Activated T-cell treated with anti-CD3 and anti-CD28 coated beads, Interleukin-2, amount 50 U/mL, for 48 hours (primary cell): ENCODE measurements around the gene PARL.

Experiments
- DNase-seq, 2 experiments: peaks; one replicate each; pipeline ENCODE4 v3.0.0-alpha.2; 2020

PARL gene

GRCh38 chr3:183884427-183885296, at the start of gene PARL:
Gene PARL, minus strand, starts transcription at chr3:183884880. Its CDS starts 34 bp downstream, at chr3:183884846.
- peak; percentile 98 for DNase-seq

- no peak for DNase-seq
Measured at GRCh38 chr3:183933160-183933559, 48.5 kb upstream of the PARL start.

GRCh38 chr3:183931881-183932280, 47.2 kb upstream of the PARL start:
- DNase-seq: no peak

GRCh38 chr3:183930086-183930485, 45.4 kb upstream of the PARL start:
- DNase-seq: no peak

DNA sequence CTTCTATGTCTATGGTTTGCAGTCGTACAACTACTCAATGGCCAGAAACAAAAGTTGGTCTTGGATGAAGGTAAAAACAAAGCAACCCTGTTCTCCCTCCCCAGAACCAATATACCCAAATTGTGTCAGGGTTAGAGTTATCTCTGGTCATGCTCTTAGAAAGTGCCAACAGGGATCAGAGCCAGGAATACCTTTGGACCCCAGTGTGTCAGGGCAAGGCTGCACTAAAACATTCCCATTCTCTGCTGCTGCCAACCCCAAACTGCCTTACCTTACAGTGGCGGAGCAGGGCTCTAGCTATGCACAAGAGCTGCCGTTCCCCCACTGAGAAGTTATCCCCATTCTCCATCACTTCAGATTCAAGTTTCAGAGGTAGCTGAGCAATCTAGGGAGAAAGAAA, 42.4 kb upstream of the PARL start:
- no peak for DNase-seq

- DNase-seq: no peak
Measured at GRCh38 chr3:183924956-183925355, 40.3 kb upstream of the PARL start.

GRCh38 chr3:183924543-183924942, 39.9 kb upstream of the PARL start:
- DNase-seq: no peak

GRCh38 chr3:183922421-183922820, 37.7 kb upstream of the PARL start:
- DNase-seq: no peak

GRCh38 chr3:183921096-183921495, 36.4 kb upstream of the PARL start:
- no peak for DNase-seq

GRCh38 chr3:183920416-183920815, 35.7 kb upstream of the PARL start:
- no peak for DNase-seq

DNA sequence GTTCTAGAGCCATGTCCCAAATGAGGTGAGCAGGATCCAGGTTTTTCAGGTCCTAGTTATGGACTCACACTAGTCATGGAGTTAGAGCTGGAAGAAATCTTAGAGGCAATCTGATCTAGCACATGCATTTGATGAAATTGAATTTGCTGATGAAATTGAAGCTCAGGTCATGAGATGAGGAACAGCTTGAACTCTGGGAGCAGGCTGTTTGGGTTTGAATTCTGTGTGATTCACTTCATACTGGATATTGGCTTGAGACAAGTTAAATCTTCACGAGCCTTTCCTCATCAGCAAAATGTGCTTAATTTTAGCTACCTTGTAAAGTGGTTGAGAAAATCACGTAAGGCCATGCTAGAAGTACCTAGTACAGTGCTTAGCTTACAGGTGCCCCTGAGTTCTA, 33.5 kb upstream of the PARL start:
- no peak for DNase-seq

GRCh38 chr3:183917776-183918175, 33.1 kb upstream of the PARL start:
- DNase-seq: no peak

DNA sequence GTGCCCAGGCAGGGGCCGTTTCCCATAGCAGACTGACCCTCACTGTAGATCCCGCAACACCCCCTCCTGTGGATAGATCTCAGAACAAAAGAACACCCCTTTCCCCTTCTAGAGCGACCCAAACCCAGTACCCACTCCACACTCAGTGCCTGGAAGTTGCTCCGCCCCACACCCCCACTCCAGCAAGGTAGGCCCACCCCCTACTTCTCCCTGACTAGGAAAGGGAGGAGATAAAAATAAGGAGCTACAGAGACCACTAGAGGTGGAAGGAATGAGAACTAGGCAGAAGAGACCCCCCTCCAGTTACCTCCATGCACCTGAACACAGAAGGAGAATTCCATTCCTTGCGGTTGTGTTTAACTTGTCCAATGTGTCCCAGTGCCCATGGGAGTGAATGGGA, 30.2 kb upstream of the PARL start:
- no peak for DNase-seq

- no peak for DNase-seq
Measured at GRCh38 chr3:183913580-183913920, 28.9 kb upstream of the PARL start.

DNA sequence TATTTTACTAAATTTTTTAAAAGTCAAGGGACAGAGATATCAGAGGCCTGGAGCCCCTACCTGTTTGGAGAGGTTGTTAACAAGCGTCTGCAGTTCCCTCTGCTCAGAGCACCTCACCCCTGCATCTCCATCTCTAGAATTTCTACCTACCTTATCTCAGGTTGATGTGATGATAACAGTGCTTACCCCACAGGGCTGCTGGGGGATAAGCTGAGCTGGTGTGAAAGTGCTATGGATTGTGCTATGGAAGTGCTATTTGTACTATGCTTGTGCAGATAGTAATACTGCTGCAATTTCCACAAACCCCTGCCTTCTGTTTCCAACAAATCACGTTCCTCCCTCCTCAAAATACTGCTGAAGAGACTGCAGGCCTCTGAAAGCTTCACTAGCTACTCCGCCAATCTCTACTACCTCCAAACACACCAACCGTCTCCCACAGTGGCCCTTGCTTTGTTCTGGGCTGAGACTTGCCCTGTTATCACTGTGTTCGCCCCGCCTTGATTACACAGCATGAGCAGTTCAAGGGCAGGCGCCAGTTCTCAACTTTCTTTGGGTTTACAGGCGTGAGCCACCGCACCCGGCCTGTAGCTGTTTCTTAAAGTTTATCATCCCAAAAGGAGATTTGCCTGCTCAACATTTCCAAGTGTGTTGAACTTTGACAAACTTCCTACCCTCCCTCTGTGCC, 28.4 kb upstream of the PARL start:
- no peak for DNase-seq

- no peak for DNase-seq
Measured at GRCh38 chr3:183911763-183912506, 27.3 kb upstream of the PARL start.

DNA sequence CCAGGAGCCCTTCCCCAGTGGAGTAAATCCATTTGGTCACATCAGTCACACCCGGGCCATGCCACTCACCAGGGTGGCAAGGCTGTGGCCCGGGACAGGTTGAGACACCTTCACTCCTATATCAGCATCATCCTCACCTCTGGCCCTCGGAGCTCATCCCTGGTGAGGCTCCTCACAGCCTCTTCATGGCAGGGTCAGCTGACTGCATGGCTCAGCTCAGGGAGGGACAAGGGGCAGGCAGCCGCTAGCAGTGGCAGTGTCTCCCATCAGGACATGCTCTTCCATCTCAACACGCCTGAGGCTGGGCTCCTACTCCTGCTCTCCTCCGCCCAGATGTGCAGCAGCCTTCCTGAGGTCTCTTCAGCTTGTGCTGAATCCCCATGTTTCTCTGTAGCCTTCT, 26.4 kb upstream of the PARL start:
- no peak for DNase-seq

DNA sequence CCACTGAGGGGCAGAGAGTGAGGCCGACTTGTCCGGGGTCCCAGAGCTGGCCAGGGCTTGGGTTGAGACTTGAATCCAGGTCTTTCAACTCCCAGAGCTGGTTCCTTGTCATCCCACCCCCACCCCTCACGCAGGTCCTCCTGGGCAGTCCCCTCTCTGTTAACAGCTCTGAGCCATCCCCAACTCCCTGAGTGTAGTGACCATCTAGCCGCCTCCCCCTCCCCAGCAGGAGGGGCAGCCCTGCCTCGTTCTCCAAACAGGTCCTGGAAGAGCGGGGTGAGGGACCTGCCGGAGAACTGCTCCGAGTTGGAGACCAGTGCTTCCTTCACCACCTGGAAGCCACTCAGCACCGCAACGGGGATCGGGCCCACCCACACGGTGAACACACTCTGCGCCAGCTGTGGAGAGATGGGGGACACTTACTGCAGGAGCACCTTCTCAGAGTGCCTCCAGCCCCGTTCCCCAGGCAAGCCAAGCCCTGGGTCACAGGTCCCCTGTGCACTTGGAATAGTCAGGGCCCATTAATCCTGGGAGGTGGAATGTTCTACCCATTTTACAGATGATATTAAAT, 24.4 kb upstream of the PARL start:
- no peak for DNase-seq

GRCh38 chr3:183907911-183908331, 23.2 kb upstream of the PARL start:
- DNase-seq: no peak

DNA sequence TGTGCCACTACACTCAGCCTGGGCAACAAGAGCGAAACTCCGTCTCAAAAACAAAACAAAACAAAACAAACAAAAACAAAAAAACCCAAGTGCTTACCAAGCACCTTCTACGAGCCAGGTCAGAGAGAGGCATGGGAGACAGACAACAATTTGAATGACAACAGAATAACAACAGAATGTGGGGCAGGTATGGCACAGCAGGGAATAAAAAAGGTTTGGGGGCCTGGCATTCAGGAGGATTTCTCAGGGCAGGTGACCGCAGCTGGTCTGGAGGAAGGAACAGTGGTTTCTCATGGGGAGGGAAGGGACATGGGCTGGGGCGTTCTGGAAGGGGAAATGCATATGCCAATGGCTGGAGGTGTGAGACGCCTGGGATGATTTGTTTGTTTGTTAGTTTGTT, 22.5 kb upstream of the PARL start:
- no peak for DNase-seq

DNA sequence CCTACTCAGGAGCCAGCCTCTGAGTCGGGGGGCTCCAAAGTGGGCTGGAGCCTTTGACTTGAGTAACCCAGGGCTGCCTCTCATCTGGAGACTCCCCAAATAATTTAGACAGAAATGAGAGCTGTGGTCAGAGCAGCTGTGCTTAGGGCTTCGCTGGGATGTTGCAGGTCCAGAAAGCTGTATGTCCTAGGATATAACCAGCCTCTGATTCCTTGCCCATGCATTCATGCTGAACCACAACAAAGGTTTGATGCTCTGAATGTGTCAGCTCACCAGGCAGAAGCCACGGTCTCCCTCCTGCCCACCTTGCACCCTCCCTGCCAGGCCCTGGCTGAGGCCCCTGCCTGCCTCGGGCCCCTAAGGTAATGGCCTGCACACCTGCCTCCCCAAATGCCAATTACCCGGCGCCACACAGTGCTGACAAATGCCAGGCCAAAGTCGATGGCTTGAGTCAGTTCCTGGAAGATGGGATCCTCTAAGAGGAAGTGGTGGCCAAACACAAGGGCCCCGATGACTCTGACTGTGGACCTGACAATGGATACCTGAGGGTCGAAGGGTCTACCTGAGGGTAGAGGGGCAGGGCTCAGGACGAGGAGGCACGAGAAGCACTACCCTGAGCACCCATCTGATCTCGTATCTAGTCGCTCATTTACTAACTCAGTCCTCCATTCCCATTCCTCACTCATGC, 21.7 kb upstream of the PARL start:
- no peak for DNase-seq

DNA sequence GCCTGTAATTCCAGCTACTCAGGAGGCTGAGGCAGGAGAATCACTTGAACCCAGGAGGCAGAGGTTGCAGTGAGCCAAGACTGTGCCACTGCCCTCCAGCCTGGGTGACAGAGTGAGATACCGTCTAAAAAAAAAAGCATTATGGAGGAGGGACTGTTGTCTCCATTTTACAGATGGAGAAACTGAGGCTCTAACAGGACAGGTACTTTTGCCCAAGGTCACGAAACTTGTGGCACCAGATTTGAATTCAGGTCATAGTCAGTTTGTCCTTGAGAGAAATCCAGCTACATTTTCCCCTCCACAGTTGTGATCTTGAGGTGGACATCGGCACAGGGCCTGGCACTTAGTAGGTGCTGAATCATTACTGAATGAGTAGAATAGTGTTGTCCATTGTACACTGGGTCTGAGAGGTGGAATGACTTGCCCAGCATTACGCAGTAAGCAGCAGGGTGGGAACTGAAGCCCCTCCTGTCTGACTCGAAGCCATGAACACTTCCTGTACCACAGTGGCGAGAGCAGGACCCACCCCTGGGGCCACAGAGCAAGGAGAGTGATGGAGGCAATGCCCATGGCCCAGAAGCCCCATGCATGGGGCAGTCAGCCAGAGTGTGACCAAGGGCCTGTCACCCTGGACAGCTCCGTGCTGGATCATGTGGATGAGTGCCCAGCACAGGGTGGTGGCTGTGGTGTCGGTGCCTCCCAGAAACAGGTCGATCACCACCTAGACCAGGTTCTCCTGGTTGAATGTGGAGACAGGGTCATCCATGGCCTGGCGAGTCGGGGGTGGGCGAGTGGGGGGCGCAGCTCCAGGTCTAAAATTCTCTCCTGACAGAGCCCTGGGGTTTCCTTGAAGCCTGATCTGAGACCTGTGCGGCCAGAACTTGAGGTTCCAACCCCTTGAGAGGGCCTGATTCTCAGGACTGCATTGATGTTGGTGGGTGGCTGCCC, 20.4 kb upstream of the PARL start:
- no peak for DNase-seq
